Pancreas (tissue), 10 donors: ENCODE data around the gene TM7SF2. TPM values are rescaled to one million over a fixed set of nuclear protein-coding genes. Genes with fewer than 3 reads are reported as not detected.
A peak's percentile ranks its signal among the peaks of the same experiment; 100 is the strongest.

ENCODE experiments used
- ATAC-seq, 4 donors: fragments of 200-7000 bp; cut with Tn5 transposase; one replicate each; pipeline versions ENCODE4 v1.8.0 to v1.9.1; 2020; ENCODE audit warnings: mild to moderate bottlenecking in 4 of 4, moderate library complexity in 4 of 4
- DNase-seq, 6 donors: peaks; one replicate each; pipeline ENCODE4 v3.0.0-alpha.2; 2020
- FAIRE-seq: peaks from 2 replicates; lab custom pipeline; 2012; peaks lifted over from hg19 to GRCh38; lab: Jason Lieb, UNC
- H3K27ac ChIP-seq, 4 donors: fragments of 200-600 bp; sonication (generic); 1 replicate in 3 of 4; 2 replicates in 1 of 4; pipeline versions ENCODE4 v1.5.0 to v1.8.0; 2020
- H3K27me3 ChIP-seq, 4 donors: fragments of 200-600 bp; one replicate each; pipeline ENCODE4 v1.8.0; 2021
- H3K36me3 ChIP-seq, 3 donors: fragments of 200-600 bp; sonication (generic) in 1 of 3; one replicate each; pipeline versions ENCODE4 v1.5.0 to v1.8.0; 2020 to 2021
- H3K4me1 ChIP-seq, 3 donors: fragments of 200-600 bp; one replicate each; pipeline ENCODE4 v1.8.0; 2021
- H3K4me3 ChIP-seq, 4 donors: fragments of 200-600 bp; sonication (generic) in 2 of 4; one replicate each; pipeline versions ENCODE4 v1.5.0 to v1.8.0; 2020 to 2021
- H3K9me3 ChIP-seq, 4 donors: fragments of 200-600 bp; one replicate each; pipeline ENCODE4 v1.8.0; 2021
- WGBS, 2 donors: extraction: QIAGEN DNeasy Blood & Tissue Kit; methylation state at CpG; one replicate each; pipeline ENCODE4 v1.1.7; 2013; 5-methylcytosine and 5-hydroxymethylcytosine counted together
- intact Hi-C, 3 donors: fragments of 100-400 bp; cut with DNase I; formaldehyde crosslinking; loops; one replicate each; pipeline versions ENCODE4 v1.11.1 to v1.14.2; 2022
- polyA plus RNA-seq, 2 donors: library from polyadenylated mRNA; stranded (reverse); fragments of 200-250 nt; gene quantifications; one replicate each; pipeline ENCODE4 v1.2.3, GENCODE V29; 2013
- total RNA-seq, 6 donors: library from RNA; stranded (reverse); fragmentation: NEBNext Ultra II Directional in 4 of 6; extraction: Animal tissue kit (Norgen Biotek cat#: 25700) in 4 of 6; gene quantifications; one replicate each; pipeline versions ENCODE4 v1.2.1 to v1.2.4, GENCODE V29; 2021 to 2023
- TF ChIP-seq, protein P1 (sequence below), 4 donors: fragments of 200-600 bp; sonication (generic) in 3 of 4; IDR thresholded peaks; one replicate each; pipeline versions ENCODE4 v1.5.0 to v1.8.0; 2021; ENCODE audit warnings: antibody characterized with exemption in 4 of 4
- donor health status: healthy with polysubstance abuse.
- donor health status: DM: no; HTN: no; CAD: no; lungs with moderate emphysema.
- donor health status: DM: no; HTN: no; CAD: no.
- donor health status: control.
- donor health status: control.
- donor health status: Bipolar disorder and iron deficiency.
- donor health status: DM: yes; HTN: yes; CAD: no.
- donor health status: DM: no; HTN: no; CAD: no.
- donor health status: DM: no; HTN: no; CAD: no.
- donor health status: DM: yes; HTN: yes; CAD: no.

TM7SF2 gene
- total and polyA plus RNA-seq, 8 donors: 12.8 to 203 (median 60.6) TPM

DNA sequence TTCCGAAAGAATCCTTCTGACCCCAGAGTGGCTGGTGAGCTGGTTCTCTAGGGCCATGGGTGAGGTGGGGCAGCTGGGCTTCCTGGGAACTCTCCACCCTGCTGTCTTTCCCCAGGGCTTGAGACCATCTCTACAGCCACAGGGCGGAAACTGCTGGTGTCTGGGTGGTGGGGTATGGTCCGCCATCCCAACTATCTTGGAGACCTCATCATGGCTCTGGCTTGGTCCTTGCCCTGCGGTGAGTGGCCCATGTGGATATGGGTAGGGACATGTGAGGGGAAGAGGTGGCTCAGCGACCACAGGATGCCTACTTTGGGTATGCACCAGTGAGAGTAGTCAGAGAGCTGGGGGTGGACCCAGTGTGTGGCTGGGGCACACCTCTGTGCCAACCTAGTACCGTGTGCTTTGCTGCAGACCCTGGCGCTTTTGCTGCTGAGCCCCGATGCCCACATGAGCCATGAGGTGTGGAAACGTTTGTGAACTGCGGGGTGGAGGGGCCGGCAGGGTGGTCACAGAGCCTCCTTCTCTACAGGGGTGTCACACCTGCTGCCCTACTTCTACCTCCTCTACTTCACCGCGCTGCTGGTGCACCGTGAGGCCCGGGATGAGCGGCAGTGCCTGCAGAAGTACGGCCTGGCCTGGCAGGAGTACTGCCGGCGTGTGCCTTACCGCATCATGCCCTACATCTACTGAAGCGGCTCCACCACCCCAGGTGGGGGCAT is 3.9 kb downstream of the TM7SF2 start:
- intact Hi-C loops: loop anchor here in 1 of 3 donors (10.0 kb wide), 1 partner anchor 101 kb away; the partner anchor contains the start of gene ARL2
- no peak for ATAC-seq
- peaks cover 2 to 15% (median 3%) of the 10 kb centered on the region in 3 donors for H3K36me3 ChIP-seq
- no peaks in the 10 kb centered on the region for H3K27me3 ChIP-seq
- peak overlapping the region in 2 of 4 donors; percentile 81 to 88 for H3K4me3 ChIP-seq
- no peak for FAIRE-seq
- peak in 4 of 6 donors; percentile 37 to 74 (median 48) for DNase-seq
- WGBS, 2 donors: 90% methylated on average over 19 to 21 of the region's 21 CpGs
- no peak overlapping the region for H3K27ac ChIP-seq
- TF ChIP-seq, protein P1, sequence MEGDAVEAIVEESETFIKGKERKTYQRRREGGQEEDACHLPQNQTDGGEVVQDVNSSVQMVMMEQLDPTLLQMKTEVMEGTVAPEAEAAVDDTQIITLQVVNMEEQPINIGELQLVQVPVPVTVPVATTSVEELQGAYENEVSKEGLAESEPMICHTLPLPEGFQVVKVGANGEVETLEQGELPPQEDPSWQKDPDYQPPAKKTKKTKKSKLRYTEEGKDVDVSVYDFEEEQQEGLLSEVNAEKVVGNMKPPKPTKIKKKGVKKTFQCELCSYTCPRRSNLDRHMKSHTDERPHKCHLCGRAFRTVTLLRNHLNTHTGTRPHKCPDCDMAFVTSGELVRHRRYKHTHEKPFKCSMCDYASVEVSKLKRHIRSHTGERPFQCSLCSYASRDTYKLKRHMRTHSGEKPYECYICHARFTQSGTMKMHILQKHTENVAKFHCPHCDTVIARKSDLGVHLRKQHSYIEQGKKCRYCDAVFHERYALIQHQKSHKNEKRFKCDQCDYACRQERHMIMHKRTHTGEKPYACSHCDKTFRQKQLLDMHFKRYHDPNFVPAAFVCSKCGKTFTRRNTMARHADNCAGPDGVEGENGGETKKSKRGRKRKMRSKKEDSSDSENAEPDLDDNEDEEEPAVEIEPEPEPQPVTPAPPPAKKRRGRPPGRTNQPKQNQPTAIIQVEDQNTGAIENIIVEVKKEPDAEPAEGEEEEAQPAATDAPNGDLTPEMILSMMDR (IDR thresholded peaks at IDR 0.05): no peak
- no peaks in the 10 kb centered on the region for H3K9me3 ChIP-seq
- H3K4me1 ChIP-seq: peaks cover 31 to 38% (median 37%) of the 10 kb centered on the region in 3 donors

DNA sequence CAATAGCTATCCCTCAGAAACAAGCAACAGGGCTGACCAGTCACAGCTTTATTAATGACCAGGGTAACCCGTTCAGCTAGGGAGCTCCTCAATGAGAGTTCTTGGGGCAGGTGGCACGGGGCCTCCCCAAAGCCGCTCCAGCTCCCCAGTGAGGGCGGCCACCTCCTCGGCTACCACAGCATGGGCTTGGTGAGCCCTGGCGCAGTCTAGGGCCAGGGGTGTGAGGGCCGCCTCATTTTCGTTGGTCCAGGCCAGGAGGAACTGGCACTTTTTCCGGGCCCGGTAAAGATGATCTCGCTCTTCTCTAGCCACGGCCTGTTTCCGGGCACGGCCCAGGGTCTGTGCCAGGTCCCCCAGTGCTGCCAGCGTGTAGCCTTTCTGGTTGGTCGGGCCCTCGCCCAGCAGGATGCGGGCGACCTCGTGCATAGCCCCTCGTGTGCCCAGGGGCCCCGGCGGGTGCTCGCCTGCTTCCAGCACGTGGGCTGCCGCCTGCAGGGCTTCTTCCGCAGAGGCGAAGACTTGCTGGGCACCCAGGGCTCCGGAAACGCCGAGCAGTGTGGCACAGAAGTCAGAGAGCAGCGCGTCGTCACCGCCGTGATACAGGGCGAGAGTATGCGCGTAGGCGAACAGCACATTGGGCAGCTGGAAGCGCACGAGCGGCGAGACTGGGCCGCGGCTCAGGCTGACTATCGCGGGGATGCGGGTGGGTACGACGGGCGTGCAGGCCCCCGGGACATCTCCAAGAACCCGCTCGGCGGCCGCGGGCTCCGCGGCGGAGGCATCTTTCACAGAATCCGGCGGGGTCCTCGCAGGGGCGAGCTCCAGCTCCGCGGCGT is 4.9 kb downstream of the TM7SF2 start:
- H3K27ac ChIP-seq: peak overlapping the region; percentile 81 to 97 (median 84)
- TF ChIP-seq, protein P1 (IDR thresholded peaks at IDR 0.05): no peak
- peak in 3 of 4 donors; percentile 3 to 10 (median 5) for ATAC-seq
- H3K27me3 ChIP-seq: no peaks in the 10 kb centered on the region
- FAIRE-seq: no peak
- DNase-seq: peak in 5 of 6 donors; percentile 49 to 88 (median 75)
- intact Hi-C loops: loop anchor here in 1 of 3 donors (10.0 kb wide), 1 partner anchor 102 kb away; the partner anchor contains the start of gene ARL2
- H3K36me3 ChIP-seq: peaks cover 2 to 19% (median 3%) of the 10 kb centered on the region in 3 donors
- peaks cover 34 to 45% (median 37%) of the 10 kb centered on the region in 3 donors for H3K4me1 ChIP-seq
- peak overlapping the region; percentile 43 to 88 (median 82) for H3K4me3 ChIP-seq
- no peaks in the 10 kb centered on the region for H3K9me3 ChIP-seq
- WGBS, 2 donors: 12 to 14% methylated on average over 62 to 68 of the region's 68 CpGs

- peak; percentile 91 for FAIRE-seq
- Histone ChIP-seq H3K27me3 (no peaks in the 10 kb centered on the region), H3K4me1 (peaks cover 34 to 45% (median 37%) of the 10 kb centered on the region in 3 donors), H3K27ac (peak within 1 kb of the TSS; percentile 81 to 97 (median 84)), H3K4me3 (peak within 1 kb of the TSS; percentile 43 to 88 (median 82)), H3K9me3 (no peaks in the 10 kb centered on the region), H3K36me3 (peaks cover 2 to 19% (median 3%) of the 10 kb centered on the region in 3 donors)
- TF ChIP-seq, protein P1 (IDR thresholded peaks at IDR 0.05): peak; percentile 88 to 94 (median 90)
- intact Hi-C loops: loop anchor here in 1 of 3 donors (10.0 kb wide), 1 partner anchor 103 kb away; the partner anchor contains the start of gene ARL2
- ATAC-seq: peak; percentile 72 to 89 (median 82)
- 0 to 1% methylated on average over 89 of the region's 89 CpGs for WGBS, 2 donors
- peak; percentile 98 to 100 (median 100) for DNase-seq
These were observed 5.8 kb downstream of the TM7SF2 start, which contains the start of gene ZNHIT2 for GRCh38 chr11:65117206-65118096. ZNHIT2 (minus strand) TSS chr11:65117701; CDS start chr11:65117653, 48 bp downstream.
